Liver (tissue), 9 donors: ENCODE results near the gene PALS2. TPM values are rescaled to one million over a fixed set of nuclear protein-coding genes. Genes with fewer than 3 reads are reported as not detected.

Source experiments
- DNase-seq: peaks from one replicate; pipeline ENCODE4 v3.0.0-alpha.2; 2017; ENCODE audit warnings: low spot score
- H3K27ac ChIP-seq, 2 donors: one replicate each; pipeline ENCODE4 v1.7.0; 2013; ENCODE audit warnings: inconsistent platforms in 2 of 2, low read length in 2 of 2, control low read depth in 1 of 2, low read depth in 1 of 2, mild to moderate bottlenecking in 1 of 2
- H3K27me3 ChIP-seq, 4 donors: one replicate each; pipeline versions ENCODE4 v1.6.1 to v1.7.0; 2013; ENCODE audit warnings: low read length in 3 of 4, inconsistent platforms in 1 of 4, mild to moderate bottlenecking in 1 of 4, moderate library complexity in 1 of 4; ENCODE audit not compliant: control insufficient read depth in 4 of 4, insufficient read depth in 4 of 4
- H3K36me3 ChIP-seq, 4 donors: one replicate each; pipeline versions ENCODE4 v1.6.1 to v1.7.0; 2013; ENCODE audit warnings: low read length in 3 of 4, mild to moderate bottlenecking in 3 of 4, low read depth in 1 of 4, moderate library complexity in 1 of 4; ENCODE audit not compliant: control insufficient read depth in 4 of 4, insufficient read depth in 3 of 4
- H3K4me1 ChIP-seq, 4 donors: one replicate each; pipeline versions ENCODE4 v1.6.1 to v1.7.0; 2013; ENCODE audit warnings: low read length in 3 of 4, mild to moderate bottlenecking in 3 of 4, moderate library complexity in 1 of 4; ENCODE audit not compliant: control insufficient read depth in 4 of 4, insufficient read depth in 4 of 4
- H3K4me3 ChIP-seq, 3 donors: one replicate each; pipeline versions ENCODE4 v1.6.1 to v1.7.0; 2013; ENCODE audit warnings: low read length in 3 of 3, control low read depth in 1 of 3, low read depth in 1 of 3, mild to moderate bottlenecking in 1 of 3
- H3K9ac ChIP-seq, 2 donors: one replicate each; pipeline ENCODE4 v1.7.0; 2013; ENCODE audit warnings: low read length in 2 of 2, mild to moderate bottlenecking in 2 of 2, moderate library complexity in 2 of 2, control low read depth in 1 of 2, low read depth in 1 of 2
- H3K9me3 ChIP-seq, 4 donors: one replicate each; pipeline versions ENCODE4 v1.6.1 to v1.7.0; 2013; ENCODE audit warnings: low read length in 3 of 4; ENCODE audit not compliant: control insufficient read depth in 4 of 4
- ATF3 ChIP-seq: IDR thresholded peaks from 2 replicates; pipeline ENCODE4 v1.6.1; 2016; ENCODE audit warnings: antibody characterized with exemption
- EGR1 ChIP-seq, 2 donors: IDR thresholded peaks; 2 replicates each; pipeline ENCODE4 v1.6.1; 2016 to 2018; ENCODE audit warnings: antibody characterized with exemption in 2 of 2, low read depth in 2 of 2
- FOXA2 ChIP-seq: IDR thresholded peaks from 2 replicates; pipeline ENCODE4 v1.6.1; 2016; ENCODE audit warnings: antibody characterized with exemption
- HNF4A ChIP-seq, 2 donors: conservative IDR thresholded peaks; 2 replicates each; pipeline ENCODE4 v1.6.1; 2016; ENCODE audit warnings: antibody characterized with exemption in 2 of 2, mild to moderate bottlenecking in 2 of 2
- HNF4G ChIP-seq: IDR thresholded peaks from 2 replicates; pipeline ENCODE4 v1.6.1; 2016; ENCODE audit warnings: antibody characterized with exemption
- JUND ChIP-seq, 2 donors: IDR thresholded peaks; 2 replicates each; pipeline ENCODE4 v1.6.1; 2016; ENCODE audit warnings: antibody characterized with exemption in 2 of 2
- NR2F2 ChIP-seq: IDR thresholded peaks from 2 replicates; pipeline ENCODE4 v1.6.1; 2016; ENCODE audit warnings: antibody characterized with exemption
- RAD21 ChIP-seq, 2 donors: IDR thresholded peaks; 2 replicates each; pipeline ENCODE4 v1.6.1; 2016; ENCODE audit warnings: antibody characterized with exemption in 2 of 2, mild to moderate bottlenecking in 2 of 2
- RXRA ChIP-seq, 2 donors: IDR thresholded peaks; 2 replicates each; pipeline ENCODE4 v1.6.1; 2017 to 2018; ENCODE audit warnings: antibody characterized with exemption in 2 of 2, mild to moderate bottlenecking in 1 of 2
- SP1 ChIP-seq: IDR thresholded peaks from 2 replicates; pipeline ENCODE4 v1.6.1; 2018; ENCODE audit warnings: antibody characterized with exemption, mild to moderate bottlenecking
- TAF1 ChIP-seq: conservative IDR thresholded peaks from 2 replicates; pipeline ENCODE4 v1.6.1; 2016; ENCODE audit warnings: antibody characterized with exemption, mild to moderate bottlenecking
- YY1 ChIP-seq: IDR thresholded peaks from 2 replicates; pipeline ENCODE4 v1.6.1; 2016; ENCODE audit warnings: antibody characterized with exemption, mild to moderate bottlenecking
- WGBS: extraction: QIAGEN DNeasy Blood & Tissue Kit; methylation state at CpG from one replicate; pipeline ENCODE4 v1.1.7; 2013; 5-methylcytosine and 5-hydroxymethylcytosine counted together
- polyA plus RNA-seq, 2 donors: library from polyadenylated mRNA; stranded (reverse) in 1 of 2; unstranded in 1 of 2; fragments of 200-250 nt in 1 of 2; fragments of >200 nt in 1 of 2; fragmentation: Nextera tagmentation in 1 of 2; extraction: Ambion mirVana in 1 of 2; gene quantifications; one replicate each; pipeline versions ENCODE4 v1.2.1 to v1.2.3, GENCODE V29; 2013 to 2015
- total RNA-seq, 2 donors: library from RNA; depleted of rRNA; stranded (reverse); fragments of >200 nt; gene quantifications; one replicate each; pipeline ENCODE4 v1.2.3, GENCODE V29; 2014
- TF ChIP-seq, protein P1 (sequence below): fragments of 150-350 bp; IDR thresholded peaks from 2 replicates; pipeline ENCODE4 v1.5.1; 2017; ENCODE audit warnings: improper control_type of control experiment, low read depth, low read length; ENCODE audit not compliant: missing input control
- TF ChIP-seq, protein P2 (sequence below): IDR thresholded peaks from 2 replicates; pipeline ENCODE4 v1.6.1; 2016; ENCODE audit warnings: antibody characterized with exemption
- TF ChIP-seq, protein P3 (sequence below): IDR thresholded peaks from 2 replicates; pipeline ENCODE4 v1.6.1; 2016; ENCODE audit warnings: antibody characterized with exemption
- donor health status: healthy.
- donor health status: healthy.
- donor health status: healthy.
- donor health status: healthy.
- donor health status: healthy.

The PALS2 gene
- total and polyA plus RNA-seq, 4 donors: 6.0 to 10.5 (median 8.9) TPM

DNA sequence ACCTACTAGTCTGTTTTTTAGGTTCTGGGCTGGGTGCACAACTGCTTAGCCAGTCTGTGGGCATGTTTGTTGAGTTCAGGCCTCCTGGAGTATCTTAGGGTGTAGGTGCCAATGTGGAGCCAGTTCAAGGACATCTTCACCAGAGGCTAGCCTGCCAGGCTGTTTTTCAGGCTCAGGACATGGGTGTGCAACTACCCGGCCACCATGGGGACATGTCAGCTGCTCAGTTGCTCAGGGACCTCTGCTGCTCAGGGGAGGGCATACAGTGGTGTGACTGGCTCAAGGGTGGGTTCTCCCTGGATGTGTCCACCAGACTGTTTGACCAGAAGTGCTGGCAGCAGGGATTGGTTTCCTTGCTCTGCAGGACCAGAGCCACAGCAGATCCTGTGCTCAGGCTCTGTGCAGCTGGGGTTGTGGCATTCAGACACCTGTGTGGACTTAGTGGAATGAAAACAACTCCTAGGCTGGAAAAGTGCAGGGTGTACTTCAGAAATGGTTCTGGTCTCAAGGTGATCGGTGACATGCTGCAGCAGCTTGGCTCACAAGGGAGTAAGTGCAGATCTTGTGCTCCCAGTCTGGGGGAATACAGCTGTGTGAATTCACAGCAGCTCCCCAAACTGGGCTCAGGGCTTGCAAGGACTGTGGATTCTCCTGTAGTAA lies 44.8 kb downstream of the PALS2 start (continued):
- TF ChIP-seq, protein P1, sequence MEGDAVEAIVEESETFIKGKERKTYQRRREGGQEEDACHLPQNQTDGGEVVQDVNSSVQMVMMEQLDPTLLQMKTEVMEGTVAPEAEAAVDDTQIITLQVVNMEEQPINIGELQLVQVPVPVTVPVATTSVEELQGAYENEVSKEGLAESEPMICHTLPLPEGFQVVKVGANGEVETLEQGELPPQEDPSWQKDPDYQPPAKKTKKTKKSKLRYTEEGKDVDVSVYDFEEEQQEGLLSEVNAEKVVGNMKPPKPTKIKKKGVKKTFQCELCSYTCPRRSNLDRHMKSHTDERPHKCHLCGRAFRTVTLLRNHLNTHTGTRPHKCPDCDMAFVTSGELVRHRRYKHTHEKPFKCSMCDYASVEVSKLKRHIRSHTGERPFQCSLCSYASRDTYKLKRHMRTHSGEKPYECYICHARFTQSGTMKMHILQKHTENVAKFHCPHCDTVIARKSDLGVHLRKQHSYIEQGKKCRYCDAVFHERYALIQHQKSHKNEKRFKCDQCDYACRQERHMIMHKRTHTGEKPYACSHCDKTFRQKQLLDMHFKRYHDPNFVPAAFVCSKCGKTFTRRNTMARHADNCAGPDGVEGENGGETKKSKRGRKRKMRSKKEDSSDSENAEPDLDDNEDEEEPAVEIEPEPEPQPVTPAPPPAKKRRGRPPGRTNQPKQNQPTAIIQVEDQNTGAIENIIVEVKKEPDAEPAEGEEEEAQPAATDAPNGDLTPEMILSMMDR: no peak
- TF ChIP-seq, protein P2, sequence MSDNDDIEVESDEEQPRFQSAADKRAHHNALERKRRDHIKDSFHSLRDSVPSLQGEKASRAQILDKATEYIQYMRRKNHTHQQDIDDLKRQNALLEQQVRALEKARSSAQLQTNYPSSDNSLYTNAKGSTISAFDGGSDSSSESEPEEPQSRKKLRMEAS: no peak
- TF ChIP-seq HNF4A (conservative IDR thresholded peaks at IDR 0.05) (no peak), RXRA (IDR thresholded peaks at IDR 0.05) (no peak), RAD21 (IDR thresholded peaks at IDR 0.05) (no peak), SP1 (no peak), HNF4G (no peak), TAF1 (no peak), YY1 (no peak), ATF3 (no peak)

DNA sequence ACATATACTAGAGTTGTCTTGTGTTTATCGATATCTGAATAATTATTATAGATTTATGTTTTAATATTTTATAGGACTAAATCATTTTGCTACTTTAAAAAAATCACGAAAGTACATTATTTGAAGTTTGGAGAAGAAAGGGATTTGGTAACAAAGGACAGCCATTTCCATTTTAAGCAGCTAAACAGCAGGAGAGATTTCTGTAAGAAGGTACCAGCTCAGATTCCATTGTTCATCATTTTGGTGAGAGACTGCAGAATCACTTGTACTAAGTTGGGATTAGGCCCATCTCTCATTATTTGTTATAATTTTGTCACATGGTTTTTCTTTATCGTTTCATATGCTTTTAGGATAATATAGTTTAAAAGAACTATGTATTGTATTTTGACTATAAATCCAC lies 46.7 kb downstream of the PALS2 start:
- H3K9me3 ChIP-seq: no peaks in the 10 kb centered on the region
- no peaks in the 10 kb centered on the region for H3K27me3 ChIP-seq
- no peak overlapping the region for H3K27ac ChIP-seq
- H3K9ac ChIP-seq: no peak overlapping the region
- H3K4me3 ChIP-seq: no peak overlapping the region
- no peak for DNase-seq
- no peaks in the 10 kb centered on the region for H3K36me3 ChIP-seq
- 96% methylated on average over 3 of the region's 3 CpGs for WGBS
- TF ChIP-seq EGR1 (IDR thresholded peaks at IDR 0.05; ENCODE audit: low read depth in 2 of 2) (no peak), RXRA (IDR thresholded peaks at IDR 0.05) (no peak), SP1 (no peak), TAF1 (no peak), YY1 (no peak), FOXA2 (no peak)
- TF ChIP-seq, protein P1: no peak
- TF ChIP-seq, protein P3, sequence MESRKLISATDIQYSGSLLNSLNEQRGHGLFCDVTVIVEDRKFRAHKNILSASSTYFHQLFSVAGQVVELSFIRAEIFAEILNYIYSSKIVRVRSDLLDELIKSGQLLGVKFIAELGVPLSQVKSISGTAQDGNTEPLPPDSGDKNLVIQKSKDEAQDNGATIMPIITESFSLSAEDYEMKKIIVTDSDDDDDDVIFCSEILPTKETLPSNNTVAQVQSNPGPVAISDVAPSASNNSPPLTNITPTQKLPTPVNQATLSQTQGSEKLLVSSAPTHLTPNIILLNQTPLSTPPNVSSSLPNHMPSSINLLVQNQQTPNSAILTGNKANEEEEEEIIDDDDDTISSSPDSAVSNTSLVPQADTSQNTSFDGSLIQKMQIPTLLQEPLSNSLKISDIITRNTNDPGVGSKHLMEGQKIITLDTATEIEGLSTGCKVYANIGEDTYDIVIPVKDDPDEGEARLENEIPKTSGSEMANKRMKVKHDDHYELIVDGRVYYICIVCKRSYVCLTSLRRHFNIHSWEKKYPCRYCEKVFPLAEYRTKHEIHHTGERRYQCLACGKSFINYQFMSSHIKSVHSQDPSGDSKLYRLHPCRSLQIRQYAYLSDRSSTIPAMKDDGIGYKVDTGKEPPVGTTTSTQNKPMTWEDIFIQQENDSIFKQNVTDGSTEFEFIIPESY: no peak
- H3K4me1 ChIP-seq: peaks cover 0 to 4% (median 0%) of the 10 kb centered on the region in 4 donors

DNA sequence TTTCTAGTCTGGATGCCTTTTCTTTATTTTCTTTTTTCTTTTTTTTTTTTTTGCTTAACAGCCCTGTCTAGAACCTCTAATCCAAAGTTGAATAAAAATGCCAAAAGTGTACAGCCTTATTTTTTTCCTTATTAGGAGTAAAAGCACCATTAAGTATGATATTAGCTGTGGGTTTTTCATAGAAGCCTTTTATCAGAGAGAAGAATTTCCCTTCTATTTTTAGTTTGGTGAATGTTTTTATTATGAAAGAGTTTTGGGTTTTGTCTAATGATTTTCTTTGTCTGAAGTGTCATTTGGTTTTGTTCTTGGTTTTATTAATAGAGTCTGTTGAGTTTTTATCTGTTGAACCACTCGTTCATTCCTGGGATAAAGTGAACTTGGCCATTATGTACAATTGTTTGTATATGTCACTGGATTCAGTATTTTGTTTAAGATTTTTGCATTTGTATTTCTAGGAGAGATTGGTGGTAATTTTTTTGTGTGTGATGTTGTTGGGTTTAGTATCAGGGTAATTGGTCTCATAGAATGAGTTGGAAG lies 49.5 kb downstream of the PALS2 start:
- 75% methylated on average over 1 of the region's 1 CpG for WGBS
- H3K4me1 ChIP-seq: peaks cover 0 to 4% (median 0%) of the 10 kb centered on the region in 4 donors
- TF ChIP-seq ATF3 (no peak), EGR1 (IDR thresholded peaks at IDR 0.05; ENCODE audit: low read depth in 2 of 2) (no peak), FOXA2 (no peak), NR2F2 (no peak), TAF1 (no peak), HNF4A (conservative IDR thresholded peaks at IDR 0.05) (no peak), JUND (IDR thresholded peaks at IDR 0.05) (no peak)
- TF ChIP-seq, protein P2: no peak
- H3K36me3 ChIP-seq: no peaks in the 10 kb centered on the region
- H3K27ac ChIP-seq: no peak overlapping the region
- no peak for DNase-seq
- H3K9ac ChIP-seq: no peak overlapping the region
- H3K4me3 ChIP-seq: no peak overlapping the region
- H3K9me3 ChIP-seq: no peaks in the 10 kb centered on the region
- no peaks in the 10 kb centered on the region for H3K27me3 ChIP-seq
